ENCODE results near the gene NLE1. TPM values are rescaled to one million over a fixed set of nuclear protein-coding genes. Genes with fewer than 3 reads are reported as not detected.
A peak's percentile ranks its signal among the peaks of the same experiment; 100 is the strongest.
"Not testable (repeated sequence)": the region's sequence is repeated elsewhere in the genome, so short reads cannot be mapped to it uniquely, and the experiment has no call there.

Gene NLE1
- total RNA-seq, 6 experiments from 2014 or later: 15.2 to 21.0 (median 18.5) TPM

DNA sequence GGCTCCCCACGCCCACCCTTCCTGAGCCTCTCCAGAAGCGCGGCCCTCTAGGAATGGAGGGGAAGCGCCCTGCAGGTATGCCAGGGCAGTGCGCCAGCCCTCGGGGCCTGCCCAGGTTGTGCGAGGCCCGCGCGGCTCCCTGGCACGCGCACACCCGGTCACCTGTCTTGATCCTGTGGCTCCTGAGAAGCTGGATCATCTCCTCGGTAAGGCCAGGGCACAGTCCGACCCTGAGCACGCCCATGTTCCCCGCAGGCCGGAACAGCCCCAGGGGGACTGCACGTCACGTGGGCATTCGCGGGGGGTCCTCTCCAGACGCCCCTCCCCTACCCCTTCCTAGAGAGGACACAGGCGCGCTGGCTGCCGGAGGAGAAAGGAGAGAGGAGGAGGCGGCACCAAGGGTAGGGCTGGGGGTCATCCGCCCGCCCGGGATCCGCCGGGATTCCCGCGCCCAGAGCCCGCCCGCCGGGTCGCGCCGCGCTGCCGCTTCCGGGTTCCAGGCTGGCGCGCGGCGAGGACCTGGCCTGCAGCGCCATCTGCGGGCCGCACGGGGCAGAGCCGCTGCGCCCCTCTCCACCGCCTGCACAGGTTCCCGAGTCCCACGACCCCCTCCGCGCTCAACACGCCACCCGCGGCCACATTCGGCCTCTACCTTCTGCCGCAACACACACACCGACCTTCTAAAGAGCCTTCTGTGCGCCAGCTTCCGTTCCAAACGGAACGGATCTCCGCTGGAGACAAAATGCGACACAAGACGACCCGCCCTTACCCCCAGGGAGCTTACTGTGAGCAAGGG, 22.5 kb downstream of the NLE1 start, which contains the start of gene RAD51D:
TSS of gene RAD51D (minus strand) at position 491 of the 796 bp plus-strand sequence. CDS start at position 244, 247 bp downstream.
- no peaks in the 10 kb centered on the region for H3K9me3 Mint-ChIP-seq
- TF ChIP-seq, protein P1, sequence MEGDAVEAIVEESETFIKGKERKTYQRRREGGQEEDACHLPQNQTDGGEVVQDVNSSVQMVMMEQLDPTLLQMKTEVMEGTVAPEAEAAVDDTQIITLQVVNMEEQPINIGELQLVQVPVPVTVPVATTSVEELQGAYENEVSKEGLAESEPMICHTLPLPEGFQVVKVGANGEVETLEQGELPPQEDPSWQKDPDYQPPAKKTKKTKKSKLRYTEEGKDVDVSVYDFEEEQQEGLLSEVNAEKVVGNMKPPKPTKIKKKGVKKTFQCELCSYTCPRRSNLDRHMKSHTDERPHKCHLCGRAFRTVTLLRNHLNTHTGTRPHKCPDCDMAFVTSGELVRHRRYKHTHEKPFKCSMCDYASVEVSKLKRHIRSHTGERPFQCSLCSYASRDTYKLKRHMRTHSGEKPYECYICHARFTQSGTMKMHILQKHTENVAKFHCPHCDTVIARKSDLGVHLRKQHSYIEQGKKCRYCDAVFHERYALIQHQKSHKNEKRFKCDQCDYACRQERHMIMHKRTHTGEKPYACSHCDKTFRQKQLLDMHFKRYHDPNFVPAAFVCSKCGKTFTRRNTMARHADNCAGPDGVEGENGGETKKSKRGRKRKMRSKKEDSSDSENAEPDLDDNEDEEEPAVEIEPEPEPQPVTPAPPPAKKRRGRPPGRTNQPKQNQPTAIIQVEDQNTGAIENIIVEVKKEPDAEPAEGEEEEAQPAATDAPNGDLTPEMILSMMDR (IDR thresholded peaks at IDR 0.05): peak; percentile 98
- peak; percentile 30 for DNase-seq
- peaks cover 37% of the 10 kb centered on the region for H3K4me1 Mint-ChIP-seq (ENCODE audit: low read depth)
- peak within 1 kb of the TSS; percentile 87 for H3K27ac Mint-ChIP-seq
- H3K27me3 Mint-ChIP-seq (ENCODE audit: insufficient read depth): peaks cover 2% of the 10 kb centered on the region
- peak within 1 kb of the TSS; percentile 96 for H3K4me3 Mint-ChIP-seq
- peaks cover 7% of the 10 kb centered on the region; the same call in 1 of the 2 replicates for H3K36me3 Mint-ChIP-seq (ENCODE audit: low read depth)

- peak overlapping the region; percentile 96 for H3K4me3 Mint-ChIP-seq
- DNase-seq: peak; percentile 48
- H3K27ac Mint-ChIP-seq: peak overlapping the region; percentile 32
- no peaks in the 10 kb centered on the region for H3K9me3 Mint-ChIP-seq
- peaks cover 7% of the 10 kb centered on the region; the same call in 1 of the 2 replicates for H3K36me3 Mint-ChIP-seq (ENCODE audit: low read depth)
- TF ChIP-seq, protein P1 (IDR thresholded peaks at IDR 0.05): peak; percentile 60
- peaks cover 37% of the 10 kb centered on the region for H3K4me1 Mint-ChIP-seq (ENCODE audit: low read depth)
- peaks cover 2% of the 10 kb centered on the region for H3K27me3 Mint-ChIP-seq (ENCODE audit: insufficient read depth)
Measured at GRCh38 chr17:35117984-35118383, 24.1 kb downstream of the NLE1 start.

- Mint-ChIP-seq H3K27ac (peak overlapping the region; percentile 36; the same call in 1 of the 2 replicates), H3K4me1 (ENCODE audit: low read depth) (peaks cover 37% of the 10 kb centered on the region), H3K36me3 (ENCODE audit: low read depth) (peaks cover 7% of the 10 kb centered on the region; the same call in 1 of the 2 replicates), H3K4me3 (no peak overlapping the region; the same call in 1 of the 2 replicates), H3K27me3 (ENCODE audit: insufficient read depth) (peaks cover 2% of the 10 kb centered on the region), H3K9me3 (no peaks in the 10 kb centered on the region)
- TF ChIP-seq, protein P1 (IDR thresholded peaks at IDR 0.05): no peak
- no peak for DNase-seq
Measured at GRCh38 chr17:35116845-35117244, 25.3 kb downstream of the NLE1 start.

DNA sequence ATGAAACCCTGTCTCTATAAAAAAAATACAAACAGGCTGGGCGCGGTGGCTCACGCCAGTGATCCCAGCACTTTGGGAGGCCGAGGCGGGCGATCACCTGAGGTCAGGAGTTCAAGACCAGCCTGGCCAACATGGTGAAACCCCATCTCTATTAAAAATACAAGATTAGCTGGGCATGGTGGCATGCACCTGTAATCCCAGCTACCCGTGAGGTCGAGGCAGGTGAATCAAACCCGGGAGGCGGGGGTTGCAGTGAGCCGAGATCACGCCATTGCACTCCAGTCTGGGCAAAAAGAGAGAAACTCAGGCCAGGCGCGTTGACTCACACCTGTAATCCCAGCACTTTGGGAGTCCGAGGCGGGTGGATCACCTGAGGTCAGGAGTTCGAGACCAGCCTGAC, 31.3 kb downstream of the NLE1 start:
- not testable (repeated sequence) for H3K27ac Mint-ChIP-seq; H3K36me3 Mint-ChIP-seq (ENCODE audit: low read depth); H3K9me3 Mint-ChIP-seq; DNase-seq; H3K4me3 Mint-ChIP-seq; H3K4me1 Mint-ChIP-seq (ENCODE audit: low read depth); H3K27me3 Mint-ChIP-seq (ENCODE audit: insufficient read depth)

- no peaks in the 10 kb centered on the region for H3K9me3 Mint-ChIP-seq
- H3K36me3 Mint-ChIP-seq (ENCODE audit: low read depth): peaks cover 40% of the 10 kb centered on the region
- H3K4me3 Mint-ChIP-seq: no peak overlapping the region
- DNase-seq: no peak
- TF ChIP-seq, protein P1 (IDR thresholded peaks at IDR 0.05): no peak
- H3K27me3 Mint-ChIP-seq (ENCODE audit: insufficient read depth): no peaks in the 10 kb centered on the region; the same call in 1 of the 2 replicates
- no peaks in the 10 kb centered on the region for H3K4me1 Mint-ChIP-seq (ENCODE audit: low read depth)
- no peak overlapping the region for H3K27ac Mint-ChIP-seq
Measured at GRCh38 chr17:35104844-35105450, 37.2 kb downstream of the NLE1 start.

GRCh38 chr17:35103271-35103670, 38.8 kb downstream of the NLE1 start:
- Mint-ChIP-seq H3K4me3 (no peak overlapping the region), H3K27ac (no peak overlapping the region), H3K4me1 (ENCODE audit: low read depth) (no peaks in the 10 kb centered on the region), H3K27me3 (ENCODE audit: insufficient read depth) (no peaks in the 10 kb centered on the region; the same call in 1 of the 2 replicates), H3K9me3 (no peaks in the 10 kb centered on the region), H3K36me3 (ENCODE audit: low read depth) (peaks cover 40% of the 10 kb centered on the region)
- TF ChIP-seq, protein P1 (IDR thresholded peaks at IDR 0.05): no peak
- DNase-seq: no peak

All from HFFc6 (cell line).